Measurements from ENCODE around the gene CFAP46. TPM values are rescaled to one million over a fixed set of nuclear protein-coding genes. Genes with fewer than 3 reads are reported as not detected.

CFAP46 gene
- total and polyA plus RNA-seq, 2 donors (not counting 1 experiment from before 2014, with no cell fraction given), result 0.07 TPM; not detected in 1

DNA sequence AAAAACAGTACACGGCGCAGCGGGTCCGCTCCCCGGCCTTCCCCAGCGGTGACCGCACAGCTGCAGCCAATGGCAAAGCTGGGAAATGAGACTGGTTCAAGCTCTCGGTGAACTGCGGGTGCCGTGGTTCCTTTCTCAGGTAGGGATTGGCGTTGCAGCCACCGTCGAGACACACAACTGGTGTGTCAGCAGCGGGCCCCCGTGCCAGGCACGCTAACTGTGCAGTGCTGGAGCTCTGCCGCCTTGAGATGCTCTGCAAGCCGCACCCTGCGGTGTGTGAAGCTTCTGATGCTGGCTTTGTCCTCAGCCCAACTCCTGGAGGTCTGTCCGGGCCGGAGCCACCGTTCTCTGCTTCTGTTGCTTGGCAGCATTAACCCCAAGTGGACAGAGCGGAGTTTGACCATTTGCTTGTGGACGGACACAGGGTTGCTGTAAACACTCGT, 135.8 kb downstream of the CFAP46 start:
- no peak for TF ChIP-seq EZH2 (IDR thresholded peaks at IDR 0.05; ENCODE audit: borderline replicate concordance, insufficient read depth, low read depth, low read length, poor library complexity, severe bottlenecking)
- TF ChIP-seq, protein P1, sequence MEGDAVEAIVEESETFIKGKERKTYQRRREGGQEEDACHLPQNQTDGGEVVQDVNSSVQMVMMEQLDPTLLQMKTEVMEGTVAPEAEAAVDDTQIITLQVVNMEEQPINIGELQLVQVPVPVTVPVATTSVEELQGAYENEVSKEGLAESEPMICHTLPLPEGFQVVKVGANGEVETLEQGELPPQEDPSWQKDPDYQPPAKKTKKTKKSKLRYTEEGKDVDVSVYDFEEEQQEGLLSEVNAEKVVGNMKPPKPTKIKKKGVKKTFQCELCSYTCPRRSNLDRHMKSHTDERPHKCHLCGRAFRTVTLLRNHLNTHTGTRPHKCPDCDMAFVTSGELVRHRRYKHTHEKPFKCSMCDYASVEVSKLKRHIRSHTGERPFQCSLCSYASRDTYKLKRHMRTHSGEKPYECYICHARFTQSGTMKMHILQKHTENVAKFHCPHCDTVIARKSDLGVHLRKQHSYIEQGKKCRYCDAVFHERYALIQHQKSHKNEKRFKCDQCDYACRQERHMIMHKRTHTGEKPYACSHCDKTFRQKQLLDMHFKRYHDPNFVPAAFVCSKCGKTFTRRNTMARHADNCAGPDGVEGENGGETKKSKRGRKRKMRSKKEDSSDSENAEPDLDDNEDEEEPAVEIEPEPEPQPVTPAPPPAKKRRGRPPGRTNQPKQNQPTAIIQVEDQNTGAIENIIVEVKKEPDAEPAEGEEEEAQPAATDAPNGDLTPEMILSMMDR (IDR thresholded peaks at IDR 0.05), result no peak
- DNase-seq (no peak), ATAC-seq (ENCODE audit: low read depth) (no peak)
- Mint-ChIP-seq H3K9me3 (ENCODE audit: insufficient read depth) (no peaks in the 10 kb centered on the region), H3K27ac (no peak overlapping the region), H3K27me3 (peaks cover 6% of the 10 kb centered on the region), H3K4me1 (no peaks in the 10 kb centered on the region), H3K4me3 (no peak overlapping the region)
- H3K4me1 ChIP-seq (ENCODE audit: control insufficient read depth in 2 of 2, insufficient read depth in 2 of 2, low read length in 2 of 2), result no peaks in the 10 kb centered on the region
- no peaks in the 10 kb centered on the region for H4K20me1 ChIP-seq (ENCODE audit: control insufficient read depth, insufficient read depth, low read length, poor library complexity, severe bottlenecking)
- no peak overlapping the region for H3K4me2 ChIP-seq (replicated peaks; ENCODE audit: low read depth, low read length, poor library complexity, severe bottlenecking)
- no peaks in the 10 kb centered on the region for H3K27me3 ChIP-seq (replicated peaks in 1 of 4; ENCODE audit: control extremely low read depth in 1 of 4, control insufficient read depth in 3 of 4, insufficient read depth in 4 of 4, low read length in 3 of 4)
- intact Hi-C loops (cut with micrococcal nuclease), result no loop called here
- H2AFZ ChIP-seq (ENCODE audit: insufficient read depth, low read depth, low read length, poor library complexity, severe bottlenecking), result no peak overlapping the region
- WGBS (ENCODE audit: insufficient coverage), result 91% methylated on average over 25 of the region's 25 CpGs
- CTCF ChIA-PET, result no interaction called here
- no peak overlapping the region for H3K27ac ChIP-seq (ENCODE audit: low read length in 2 of 2)
- H3K9me3 ChIP-seq (ENCODE audit: control extremely low read depth in 1 of 3, control insufficient read depth in 2 of 3, insufficient read depth in 1 of 3, low read length in 2 of 3), result peaks cover 0 to 8% (median 3%) of the 10 kb centered on the region in 3 donors
- no peaks in the 10 kb centered on the region for H3K79me2 ChIP-seq (ENCODE audit: control insufficient read depth, insufficient read depth, low read length)
- POLR2A ChIA-PET, result no interaction called here
- no peak overlapping the region for H3K9ac ChIP-seq (ENCODE audit: low read length)
- no peak overlapping the region for H3K4me3 ChIP-seq (ENCODE audit: control extremely low read depth in 1 of 5, extremely low read depth in 1 of 5, insufficient read depth in 1 of 5, low read depth in 2 of 5, low read length in 4 of 5)
- no peaks in the 10 kb centered on the region for H3K36me3 ChIP-seq (replicated peaks in 1 of 2; ENCODE audit: control extremely low read depth in 1 of 2, control insufficient read depth in 1 of 2, extremely low read depth in 1 of 2, insufficient read depth in 2 of 2, low read length in 1 of 2)

DNA sequence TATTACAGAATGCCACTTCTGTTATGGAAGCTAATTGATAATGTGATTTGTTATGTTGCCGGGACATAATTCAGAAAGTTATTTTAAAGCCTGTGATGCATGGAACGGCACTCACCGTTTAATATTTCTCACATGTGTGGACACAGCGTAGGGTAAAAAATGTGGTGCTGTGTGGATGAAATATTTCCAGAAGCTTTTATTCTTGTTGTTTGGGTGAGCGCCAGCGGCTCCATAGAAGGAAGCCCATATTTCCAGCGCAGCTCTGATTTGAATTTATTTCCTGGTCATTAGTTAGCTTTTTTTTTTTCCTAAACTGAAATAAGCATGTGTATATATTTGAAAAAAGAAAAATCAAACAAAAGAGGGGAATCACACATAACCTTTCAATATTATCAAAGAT, 136.3 kb downstream of the CFAP46 start:
- Mint-ChIP-seq H3K27ac (no peak overlapping the region), H3K9me3 (ENCODE audit: insufficient read depth) (no peaks in the 10 kb centered on the region), H3K4me3 (no peak overlapping the region), H3K4me1 (no peaks in the 10 kb centered on the region), H3K27me3 (peaks cover 6% of the 10 kb centered on the region)
- no peaks in the 10 kb centered on the region for H3K27me3 ChIP-seq (replicated peaks in 1 of 4; ENCODE audit: control extremely low read depth in 1 of 4, control insufficient read depth in 3 of 4, insufficient read depth in 4 of 4, low read length in 3 of 4)
- POLR2A ChIA-PET, result no interaction called here
- H3K4me2 ChIP-seq (replicated peaks; ENCODE audit: low read depth, low read length, poor library complexity, severe bottlenecking), result no peak overlapping the region
- H3K4me1 ChIP-seq (ENCODE audit: control insufficient read depth in 2 of 2, insufficient read depth in 2 of 2, low read length in 2 of 2), result no peaks in the 10 kb centered on the region
- DNase-seq (no peak), ATAC-seq (ENCODE audit: low read depth) (no peak)
- no peak overlapping the region for H3K9ac ChIP-seq (ENCODE audit: low read length)
- intact Hi-C loops (cut with micrococcal nuclease), result no loop called here
- no peaks in the 10 kb centered on the region for H4K20me1 ChIP-seq (ENCODE audit: control insufficient read depth, insufficient read depth, low read length, poor library complexity, severe bottlenecking)
- no peak overlapping the region for H3K27ac ChIP-seq (ENCODE audit: low read length in 2 of 2)
- no peak overlapping the region for H2AFZ ChIP-seq (ENCODE audit: insufficient read depth, low read depth, low read length, poor library complexity, severe bottlenecking)
- H3K4me3 ChIP-seq (ENCODE audit: control extremely low read depth in 1 of 5, extremely low read depth in 1 of 5, insufficient read depth in 1 of 5, low read depth in 2 of 5, low read length in 4 of 5), result no peak overlapping the region
- H3K9me3 ChIP-seq (ENCODE audit: control extremely low read depth in 1 of 3, control insufficient read depth in 2 of 3, insufficient read depth in 1 of 3, low read length in 2 of 3), result peaks cover 0 to 9% (median 3%) of the 10 kb centered on the region in 3 donors
- CTCF ChIA-PET, result no interaction called here
- H3K36me3 ChIP-seq (replicated peaks in 1 of 2; ENCODE audit: control extremely low read depth in 1 of 2, control insufficient read depth in 1 of 2, extremely low read depth in 1 of 2, insufficient read depth in 2 of 2, low read length in 1 of 2), result no peaks in the 10 kb centered on the region
- 86% methylated on average over 4 of the region's 7 CpGs for WGBS (ENCODE audit: insufficient coverage)
- TF ChIP-seq EZH2 (IDR thresholded peaks at IDR 0.05; ENCODE audit: borderline replicate concordance, insufficient read depth, low read depth, low read length, poor library complexity, severe bottlenecking), result no peak
- TF ChIP-seq, protein P1 (IDR thresholded peaks at IDR 0.05), result no peak
- no peaks in the 10 kb centered on the region for H3K79me2 ChIP-seq (ENCODE audit: control insufficient read depth, insufficient read depth, low read length)
